Activated gamma-delta T cell treated with Interleukin-2 at 50 U/mL for 16 hours (primary cell): ENCODE results near the gene CLIC3.

Experiments
- DNase-seq: peaks from one replicate; pipeline ENCODE4 v3.0.0-alpha.2; 2020

The CLIC3 gene

GRCh38 chr9:136963341-136963740, 33.0 kb downstream of the CLIC3 start:
- no peak for DNase-seq

- DNase-seq: no peak
Observed at GRCh38 chr9:136962701-136963248, 33.6 kb downstream of the CLIC3 start.

- no peak for DNase-seq
Observed at GRCh38 chr9:136962163-136962562, 34.2 kb downstream of the CLIC3 start.

- DNase-seq: no peak
Observed at GRCh38 chr9:136961279-136962065, 34.9 kb downstream of the CLIC3 start.

- DNase-seq: no peak
Observed at GRCh38 chr9:136960938-136961275, 35.5 kb downstream of the CLIC3 start.

GRCh38 chr9:136960212-136960937, 36.0 kb downstream of the CLIC3 start:
- DNase-seq: peak; percentile 75

- DNase-seq: no peak
Observed at GRCh38 chr9:136958898-136959850, 37.2 kb downstream of the CLIC3 start.

GRCh38 chr9:136958473-136958872, 37.9 kb downstream of the CLIC3 start:
- no peak for DNase-seq

GRCh38 chr9:136957901-136958300, 38.5 kb downstream of the CLIC3 start:
- no peak for DNase-seq

- no peak for DNase-seq
Observed at GRCh38 chr9:136957461-136957860, 38.9 kb downstream of the CLIC3 start.

- no peak for DNase-seq
Observed at GRCh38 chr9:136956604-136957003, 39.8 kb downstream of the CLIC3 start.

- no peak for DNase-seq
Observed at GRCh38 chr9:136955943-136956335, 40.4 kb downstream of the CLIC3 start.

GRCh38 chr9:136955202-136955942, 41.0 kb downstream of the CLIC3 start:
- DNase-seq: no peak

- DNase-seq: no peak
Observed at GRCh38 chr9:136954270-136955083, 41.9 kb downstream of the CLIC3 start.

- DNase-seq: no peak
Observed at GRCh38 chr9:136953771-136954269, 42.5 kb downstream of the CLIC3 start.

- DNase-seq: no peak
Observed at GRCh38 chr9:136952876-136953770, 43.2 kb downstream of the CLIC3 start.

GRCh38 chr9:136952321-136952850, 44.0 kb downstream of the CLIC3 start:
- no peak for DNase-seq

- DNase-seq: no peak
Observed at GRCh38 chr9:136951541-136952320, 44.6 kb downstream of the CLIC3 start, which contains the start of gene LCN12. LCN12 (plus strand) TSS chr9:136952273; CDS start chr9:136952328, 55 bp downstream.
